ENCODE results near the gene HOXD11.

DNA sequence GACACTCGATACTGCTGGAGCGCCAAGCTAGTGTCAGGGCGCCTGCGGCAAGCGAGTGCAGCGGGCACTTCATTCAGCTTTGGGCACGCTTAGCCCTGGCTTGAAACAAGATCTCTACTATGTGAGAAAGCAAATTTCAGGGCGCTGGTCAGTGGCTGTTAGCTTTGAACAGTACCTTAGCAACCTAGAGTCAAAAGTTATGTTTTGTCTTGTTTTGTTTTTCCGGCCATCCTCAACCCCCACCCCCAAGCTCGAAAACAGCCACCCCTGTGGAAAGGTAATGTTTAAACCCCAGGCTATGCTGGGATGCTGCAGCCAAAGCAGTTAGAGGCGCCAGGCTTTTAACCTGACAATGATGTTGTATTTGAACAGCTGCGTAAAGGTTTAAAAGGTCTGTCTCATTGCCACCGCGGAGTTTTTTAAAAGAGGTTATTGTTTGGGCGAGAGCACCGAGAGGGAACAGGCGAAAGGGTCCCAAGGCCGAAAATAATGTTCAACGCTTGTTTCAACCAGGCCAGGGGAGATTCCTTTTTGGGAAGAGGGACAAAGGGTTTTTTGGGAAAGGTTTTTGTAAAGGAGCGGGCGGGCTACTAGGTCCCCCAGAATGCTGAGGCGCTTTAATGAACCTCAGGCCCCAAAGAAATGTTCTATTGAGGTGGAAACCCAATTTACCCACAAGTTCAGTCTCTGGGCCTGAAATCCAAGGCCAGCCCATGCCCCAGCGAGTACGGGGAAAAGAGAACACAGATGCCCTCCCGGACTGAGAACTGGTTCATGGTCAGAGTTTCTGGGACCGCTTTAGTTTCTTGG, 7.2 kb downstream of the HOXD11 start:
- no peak for TF ChIP-seq EZH2 (IDR thresholded peaks at IDR 0.05; ENCODE audit: borderline replicate concordance, low read depth, low read length, poor library complexity, severe bottlenecking)
- TF ChIP-seq, protein P1, sequence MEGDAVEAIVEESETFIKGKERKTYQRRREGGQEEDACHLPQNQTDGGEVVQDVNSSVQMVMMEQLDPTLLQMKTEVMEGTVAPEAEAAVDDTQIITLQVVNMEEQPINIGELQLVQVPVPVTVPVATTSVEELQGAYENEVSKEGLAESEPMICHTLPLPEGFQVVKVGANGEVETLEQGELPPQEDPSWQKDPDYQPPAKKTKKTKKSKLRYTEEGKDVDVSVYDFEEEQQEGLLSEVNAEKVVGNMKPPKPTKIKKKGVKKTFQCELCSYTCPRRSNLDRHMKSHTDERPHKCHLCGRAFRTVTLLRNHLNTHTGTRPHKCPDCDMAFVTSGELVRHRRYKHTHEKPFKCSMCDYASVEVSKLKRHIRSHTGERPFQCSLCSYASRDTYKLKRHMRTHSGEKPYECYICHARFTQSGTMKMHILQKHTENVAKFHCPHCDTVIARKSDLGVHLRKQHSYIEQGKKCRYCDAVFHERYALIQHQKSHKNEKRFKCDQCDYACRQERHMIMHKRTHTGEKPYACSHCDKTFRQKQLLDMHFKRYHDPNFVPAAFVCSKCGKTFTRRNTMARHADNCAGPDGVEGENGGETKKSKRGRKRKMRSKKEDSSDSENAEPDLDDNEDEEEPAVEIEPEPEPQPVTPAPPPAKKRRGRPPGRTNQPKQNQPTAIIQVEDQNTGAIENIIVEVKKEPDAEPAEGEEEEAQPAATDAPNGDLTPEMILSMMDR (conservative IDR thresholded peaks at IDR 0.05; ENCODE audit: low read depth, low read length), result no peak
